GM12873 (cell line): ENCODE data around the gene DNAH17.

Experiments
- TF ChIP-seq, protein P1 (sequence below): IDR thresholded peaks from 2 replicates; pipeline ENCODE4 v1.5.1; 2012; ENCODE audit warnings: low read depth, mild to moderate bottlenecking, moderate library complexity, low read length, control low read depth; ENCODE audit not compliant: insufficient read depth; ENCODE audit errors: missing control alignments

DNAH17 gene

DNA sequence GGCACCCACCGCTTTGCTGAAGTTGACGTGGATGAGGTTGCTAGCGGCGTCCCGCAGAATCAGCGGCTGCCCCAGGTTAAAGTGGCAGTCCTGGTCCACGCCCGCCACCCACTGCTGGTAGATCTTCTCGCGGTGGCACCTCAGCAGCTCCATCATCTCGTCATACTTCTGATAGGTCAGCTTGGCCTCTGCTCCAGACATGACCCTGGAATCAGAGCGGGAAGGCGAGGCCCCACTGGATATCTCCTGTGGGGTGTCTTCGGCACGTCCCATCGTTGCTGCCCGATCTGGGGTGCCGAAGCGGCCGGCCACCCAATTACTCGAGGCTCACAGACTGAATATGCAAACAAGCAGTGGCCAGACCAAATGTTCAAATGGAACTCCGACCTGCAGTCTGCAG, 16.5 kb downstream of the DNAH17 start:
- TF ChIP-seq, protein P1, sequence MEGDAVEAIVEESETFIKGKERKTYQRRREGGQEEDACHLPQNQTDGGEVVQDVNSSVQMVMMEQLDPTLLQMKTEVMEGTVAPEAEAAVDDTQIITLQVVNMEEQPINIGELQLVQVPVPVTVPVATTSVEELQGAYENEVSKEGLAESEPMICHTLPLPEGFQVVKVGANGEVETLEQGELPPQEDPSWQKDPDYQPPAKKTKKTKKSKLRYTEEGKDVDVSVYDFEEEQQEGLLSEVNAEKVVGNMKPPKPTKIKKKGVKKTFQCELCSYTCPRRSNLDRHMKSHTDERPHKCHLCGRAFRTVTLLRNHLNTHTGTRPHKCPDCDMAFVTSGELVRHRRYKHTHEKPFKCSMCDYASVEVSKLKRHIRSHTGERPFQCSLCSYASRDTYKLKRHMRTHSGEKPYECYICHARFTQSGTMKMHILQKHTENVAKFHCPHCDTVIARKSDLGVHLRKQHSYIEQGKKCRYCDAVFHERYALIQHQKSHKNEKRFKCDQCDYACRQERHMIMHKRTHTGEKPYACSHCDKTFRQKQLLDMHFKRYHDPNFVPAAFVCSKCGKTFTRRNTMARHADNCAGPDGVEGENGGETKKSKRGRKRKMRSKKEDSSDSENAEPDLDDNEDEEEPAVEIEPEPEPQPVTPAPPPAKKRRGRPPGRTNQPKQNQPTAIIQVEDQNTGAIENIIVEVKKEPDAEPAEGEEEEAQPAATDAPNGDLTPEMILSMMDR, result no peak

DNA sequence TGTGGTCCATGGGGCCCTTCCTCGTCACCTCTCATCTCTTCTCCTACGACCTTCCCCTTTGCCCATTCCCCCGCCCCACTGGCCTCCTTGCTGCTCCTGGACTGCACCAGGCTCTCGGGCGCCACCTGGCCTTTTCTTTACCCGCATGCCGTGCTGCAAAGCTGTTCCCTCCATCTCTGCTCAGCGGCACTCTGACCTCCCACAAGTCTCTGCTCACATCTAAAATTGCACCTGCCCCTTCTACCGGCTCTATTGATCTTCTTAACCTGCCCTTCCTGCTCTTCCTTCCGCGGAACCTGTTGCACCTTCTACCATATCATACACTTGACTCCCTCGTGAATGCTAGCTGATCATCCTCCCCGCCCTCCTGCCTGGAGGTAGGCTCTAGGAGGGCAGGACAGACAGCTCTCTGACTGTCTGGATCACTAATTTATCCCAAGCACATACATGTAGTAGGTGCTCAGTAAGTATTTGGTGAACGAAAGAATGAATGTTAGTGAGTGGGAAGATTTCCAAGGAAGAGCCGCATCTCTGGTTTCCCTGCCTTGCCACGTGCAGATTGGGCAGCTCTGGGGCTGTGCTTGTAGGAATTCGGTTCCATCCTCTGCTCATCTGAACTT, 17.3 kb downstream of the DNAH17 start:
- TF ChIP-seq, protein P1, result no peak

DNA sequence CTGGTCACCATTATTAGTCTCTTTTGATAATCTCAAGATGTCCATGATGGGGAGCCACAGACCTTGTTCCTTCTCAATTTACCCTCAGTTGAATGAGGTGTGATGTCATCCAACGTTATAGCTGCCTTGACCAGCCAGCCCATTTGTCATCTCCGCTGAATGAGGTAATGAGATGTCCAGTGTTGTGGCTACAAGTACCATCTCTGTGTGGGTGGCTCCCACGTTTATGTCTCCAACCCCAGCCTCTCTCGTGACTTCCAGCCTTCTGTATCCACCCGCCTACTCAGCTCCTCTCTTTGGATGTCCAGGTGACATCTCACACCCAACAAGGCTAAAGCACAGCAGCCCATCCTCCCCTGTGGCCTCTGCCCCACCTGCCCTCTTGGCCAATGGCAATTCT, 18.2 kb downstream of the DNAH17 start:
- TF ChIP-seq, protein P1, result no peak

DNA sequence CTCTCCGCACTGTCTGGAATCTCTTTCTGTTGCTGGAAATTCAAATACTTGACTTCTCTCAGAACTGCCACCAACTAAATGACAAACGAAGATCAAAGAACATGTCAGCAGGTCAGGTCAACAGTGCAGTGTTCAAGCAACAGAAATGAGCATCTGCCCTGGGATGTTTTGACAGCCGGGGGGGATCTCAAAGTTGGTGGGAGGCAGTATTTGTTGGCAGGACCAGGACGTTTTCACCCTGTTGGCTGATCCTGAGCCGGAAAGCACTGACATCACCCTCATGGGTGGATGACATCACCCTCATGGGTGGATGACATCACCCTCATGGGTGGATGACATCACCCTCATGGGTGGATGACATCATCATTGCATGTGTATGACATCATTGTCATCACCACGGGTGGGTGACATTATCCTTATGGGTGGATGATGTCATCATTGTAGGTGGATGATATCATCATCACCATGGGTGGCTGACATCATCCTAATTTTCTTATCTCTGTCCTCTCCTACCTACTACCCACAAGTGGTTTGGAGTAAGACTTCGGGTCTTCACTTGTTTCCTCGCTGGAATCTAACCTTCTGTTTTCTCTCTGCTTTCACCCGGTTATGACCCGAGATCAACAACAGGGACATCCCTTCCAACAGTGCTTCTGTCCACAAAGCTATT, 18.9 kb downstream of the DNAH17 start:
- TF ChIP-seq, protein P1, result no peak

DNA sequence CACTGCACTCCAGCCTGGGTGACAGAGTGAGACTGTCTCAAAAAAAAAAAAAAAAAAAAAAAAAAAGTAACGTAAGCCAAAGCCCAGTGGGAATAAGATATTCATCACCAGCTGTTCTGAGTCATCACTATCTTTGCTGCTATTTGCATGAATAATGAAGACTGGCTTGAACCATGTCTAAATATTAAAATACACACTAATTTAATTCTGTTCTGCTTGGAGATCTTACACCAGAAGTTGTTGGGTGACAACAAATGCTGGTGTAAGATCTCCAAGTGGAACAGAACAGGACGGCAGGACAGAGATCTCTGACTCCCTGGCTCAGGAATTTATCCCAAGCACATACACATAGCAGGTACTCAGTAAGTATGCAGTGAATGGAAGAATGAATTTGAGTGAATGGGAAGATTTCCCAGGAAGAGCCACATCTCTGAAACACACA, 19.6 kb downstream of the DNAH17 start:
- TF ChIP-seq, protein P1, result no peak

DNA sequence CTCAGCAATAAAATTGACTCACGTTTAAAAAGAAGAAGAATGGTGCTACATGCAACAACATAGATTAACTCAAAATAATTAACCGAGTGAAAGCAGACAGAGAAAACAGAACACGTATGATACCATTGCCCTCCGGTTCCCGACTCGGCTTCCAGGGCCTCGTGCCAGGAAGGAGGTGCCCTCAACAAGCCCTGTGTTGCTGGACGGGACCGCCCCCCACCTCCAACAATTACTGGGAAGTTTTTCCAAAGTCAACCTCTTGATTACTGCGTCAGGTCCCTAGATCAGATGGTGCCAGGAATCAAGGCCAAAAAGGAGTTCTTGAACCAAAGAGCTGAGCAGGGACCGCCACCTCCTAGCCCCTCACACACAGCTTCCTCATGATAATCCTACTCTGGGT, 20.4 kb downstream of the DNAH17 start:
- TF ChIP-seq, protein P1, result no peak

DNA sequence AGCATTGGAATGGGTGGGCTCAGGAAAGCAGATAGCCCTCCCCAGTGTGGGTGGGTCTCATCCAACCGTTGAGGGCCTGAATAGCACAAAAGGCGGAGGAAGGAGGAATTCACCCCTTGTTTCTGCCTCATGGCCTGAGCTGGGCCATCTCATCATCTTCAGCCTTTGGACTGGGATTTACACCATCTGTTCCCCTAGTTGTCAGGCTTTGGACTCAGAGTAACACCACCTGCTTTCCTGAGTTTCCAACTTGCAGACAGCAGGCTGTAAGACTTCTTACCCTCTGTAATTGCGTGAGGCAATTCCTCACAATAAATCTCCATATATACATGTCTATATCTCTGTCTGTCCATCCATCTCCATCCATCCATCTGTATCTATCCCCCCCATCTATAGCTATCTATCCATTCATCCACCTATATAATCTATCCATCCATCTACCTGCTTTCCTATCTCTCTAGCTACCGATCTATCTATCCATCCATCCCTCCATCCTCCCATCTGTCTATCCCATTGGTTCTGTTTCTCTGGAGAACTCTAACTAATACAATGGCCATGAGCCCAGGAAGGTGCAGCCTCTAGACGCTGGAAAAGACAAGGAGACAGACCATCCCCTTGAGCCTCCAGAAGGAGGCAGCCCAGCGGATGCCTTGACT, 21.3 kb downstream of the DNAH17 start:
- TF ChIP-seq, protein P1, result no peak
